ENCODE measurements around the gene ZNF638. TPM values are rescaled to one million over a fixed set of nuclear protein-coding genes. Genes with fewer than 3 reads are reported as not detected.

ZNF638 gene
- total RNA-seq, 1 experiment from 2014 or later = 108 TPM

DNA sequence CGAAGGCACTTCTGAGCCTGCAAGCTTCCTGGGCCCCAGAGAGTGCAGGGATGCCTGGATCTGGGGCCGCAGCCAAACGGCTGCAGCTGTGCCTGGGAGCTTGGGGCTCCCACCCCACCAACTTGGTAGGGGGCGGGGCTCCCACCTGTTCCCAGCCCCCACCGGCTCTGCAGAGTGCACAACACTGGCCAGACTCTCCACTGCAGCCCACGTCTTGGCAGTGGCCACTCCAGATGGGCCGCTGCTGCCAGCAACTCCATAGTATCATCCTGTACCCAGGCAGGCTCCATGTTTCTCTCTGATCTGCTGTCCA is 131.7 kb downstream of the ZNF638 start (continued):
- TF ChIP-seq SIN3A (IDR thresholded peaks at IDR 0.05; ENCODE audit: low read depth) = no peak
- no peak for TF ChIP-seq FOSL1 (IDR thresholded peaks at IDR 0.05; ENCODE audit: low read depth)
- TF ChIP-seq, protein P1, sequence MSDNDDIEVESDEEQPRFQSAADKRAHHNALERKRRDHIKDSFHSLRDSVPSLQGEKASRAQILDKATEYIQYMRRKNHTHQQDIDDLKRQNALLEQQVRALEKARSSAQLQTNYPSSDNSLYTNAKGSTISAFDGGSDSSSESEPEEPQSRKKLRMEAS (IDR thresholded peaks at IDR 0.05) = no peak
- no peak for TF ChIP-seq JUND (IDR thresholded peaks at IDR 0.05)
- no peak for TF ChIP-seq TCF7L2 (IDR thresholded peaks at IDR 0.05; ENCODE audit: borderline replicate concordance, extremely low read depth, insufficient read depth, insufficient read length)
- TF ChIP-seq CBX3 (IDR thresholded peaks at IDR 0.05; ENCODE audit: low read depth) = no peak
- TF ChIP-seq YY1 (IDR thresholded peaks at IDR 0.05; ENCODE audit: extremely low read depth, insufficient replicate concordance, low read depth, low read length) = no peak
- TF ChIP-seq, protein P2, sequence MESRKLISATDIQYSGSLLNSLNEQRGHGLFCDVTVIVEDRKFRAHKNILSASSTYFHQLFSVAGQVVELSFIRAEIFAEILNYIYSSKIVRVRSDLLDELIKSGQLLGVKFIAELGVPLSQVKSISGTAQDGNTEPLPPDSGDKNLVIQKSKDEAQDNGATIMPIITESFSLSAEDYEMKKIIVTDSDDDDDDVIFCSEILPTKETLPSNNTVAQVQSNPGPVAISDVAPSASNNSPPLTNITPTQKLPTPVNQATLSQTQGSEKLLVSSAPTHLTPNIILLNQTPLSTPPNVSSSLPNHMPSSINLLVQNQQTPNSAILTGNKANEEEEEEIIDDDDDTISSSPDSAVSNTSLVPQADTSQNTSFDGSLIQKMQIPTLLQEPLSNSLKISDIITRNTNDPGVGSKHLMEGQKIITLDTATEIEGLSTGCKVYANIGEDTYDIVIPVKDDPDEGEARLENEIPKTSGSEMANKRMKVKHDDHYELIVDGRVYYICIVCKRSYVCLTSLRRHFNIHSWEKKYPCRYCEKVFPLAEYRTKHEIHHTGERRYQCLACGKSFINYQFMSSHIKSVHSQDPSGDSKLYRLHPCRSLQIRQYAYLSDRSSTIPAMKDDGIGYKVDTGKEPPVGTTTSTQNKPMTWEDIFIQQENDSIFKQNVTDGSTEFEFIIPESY (IDR thresholded peaks at IDR 0.05; ENCODE audit: extremely low read depth, insufficient replicate concordance, low read length) = no peak
- no peak for TF ChIP-seq SP1 (IDR thresholded peaks at IDR 0.05; ENCODE audit: low read depth)

DNA sequence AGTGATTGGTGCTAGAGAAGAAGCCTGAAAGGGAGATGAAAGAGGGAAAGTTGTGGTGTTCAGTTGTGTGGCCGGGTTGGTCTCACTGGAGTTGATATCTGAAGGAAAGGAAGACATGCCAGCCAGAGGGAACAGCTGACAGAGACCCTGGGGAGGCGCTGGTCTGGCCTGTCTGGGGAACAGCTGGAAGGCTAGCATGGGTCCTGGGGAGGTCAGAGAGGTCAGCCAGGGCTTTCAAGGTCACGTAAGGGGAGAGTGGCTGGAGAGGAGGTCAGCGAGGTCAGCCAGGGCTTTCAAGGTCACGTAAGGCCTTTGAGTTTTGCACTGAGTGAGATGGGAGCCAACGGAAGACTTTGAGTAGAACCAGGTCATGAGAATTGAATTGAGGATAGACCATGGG is 132.8 kb downstream of the ZNF638 start:
- CTCF ChIA-PET = interaction anchor here (0.9 kb wide), 1 partner anchor 133 kb away, joined by 3 read pairs; the partner anchor contains the start of gene ZNF638

More for the DNA sequence above, 132.8 kb downstream of the ZNF638 start:
- H2AFZ ChIP-seq (ENCODE audit: low read depth, low read length, poor library complexity, severe bottlenecking) = no peak overlapping the region
- H3K4me1 ChIP-seq (ENCODE audit: control insufficient read depth in 1 of 2, insufficient read depth in 2 of 2, low read length in 2 of 2) = peaks cover 0 to 20% of the 10 kb centered on the region in 2 experiments; a peak in 3 of 4 replicates
- no peak for TF ChIP-seq POLR2AphosphoS5 (IDR thresholded peaks at IDR 0.05; ENCODE audit: low read depth, low read length)
- TF ChIP-seq TCF7L2 (IDR thresholded peaks at IDR 0.05; ENCODE audit: borderline replicate concordance, extremely low read depth, insufficient read depth, insufficient read length) = no peak
- TF ChIP-seq EZH2 (IDR thresholded peaks at IDR 0.05) = no peak
- no peak for TF ChIP-seq RAD21 (IDR thresholded peaks at IDR 0.05; ENCODE audit: low read depth)
- no peak for TF ChIP-seq ZNF274 (IDR thresholded peaks at IDR 0.05; ENCODE audit: low read depth, low read length)
- no peak for TF ChIP-seq POLR2A (IDR thresholded peaks at IDR 0.05; ENCODE audit: borderline replicate concordance, extremely low read depth, insufficient read depth, insufficient read length)
- no peak for TF ChIP-seq JUND (IDR thresholded peaks at IDR 0.05)
- TF ChIP-seq FOSL1 (IDR thresholded peaks at IDR 0.05; ENCODE audit: low read depth) = no peak
- no peak overlapping the region for H3K4me2 ChIP-seq (ENCODE audit: low read length)
- H3K9me2 ChIP-seq (ENCODE audit: insufficient read depth) = no peaks in the 10 kb centered on the region
- no peaks in the 10 kb centered on the region for H4K20me1 ChIP-seq (ENCODE audit: insufficient read depth)
- no peaks in the 10 kb centered on the region for H3K9me3 ChIP-seq (ENCODE audit: control insufficient read depth in 1 of 2, insufficient read depth in 1 of 2, low read depth in 1 of 2, low read length in 2 of 2)
- H3K27ac ChIP-seq (ENCODE audit: low read depth, low read length) = no peak overlapping the region
- H3K9ac ChIP-seq (ENCODE audit: low read length) = no peak overlapping the region
- peaks cover 3% of the 10 kb centered on the region; the same call in 1 of the 2 replicates for H3K27me3 ChIP-seq (ENCODE audit: insufficient read depth, low read length)
- ATAC-seq (no peak), DNase-seq (ENCODE audit: low read depth, low spot score) (no peak)
- POLR2A ChIA-PET = no interaction called here
- no peak overlapping the region for H3K4me3 ChIP-seq (replicated peaks in 1 of 2; ENCODE audit: low read depth in 1 of 2, low read length in 2 of 2)
- H3K36me3 ChIP-seq (ENCODE audit: control insufficient read depth in 1 of 2, insufficient read depth in 2 of 2, low read length in 2 of 2) = no peaks in the 10 kb centered on the region
- intact Hi-C loops (cut with micrococcal nuclease) = no loop called here
- BruUV-seq (replicated peaks) = no TSS peak
- H3K79me2 ChIP-seq (ENCODE audit: insufficient read depth, low read length) = no peaks in the 10 kb centered on the region
- RAD21 ChIA-PET (ENCODE audit: low non-redundant PET in 1 of 2, low total read pairs in 2 of 2, uncharacterized antibody in 2 of 2, unreplicated experiment in 2 of 2) = no interaction called here
